BJ (cell line): ENCODE data around the gene CHAMP1. TPM values are rescaled to one million over a fixed set of nuclear protein-coding genes. Genes with fewer than 3 reads are reported as not detected.

Experiments
- CTCF ChIA-PET: fragments of 350-600 bp; formaldehyde crosslinking; extraction: SDS; loops from one replicate; lab custom pipeline; 2021; ENCODE audit warnings: antibody characterized with exemption, inconsistent platforms; lab: Yijun Ruan, JAX
- POLR2A ChIA-PET: fragments of 300-600 bp; sonication (Branson Sonifier 250); formaldehyde crosslinking; extraction: SDS; loops from one replicate; lab custom pipeline; 2021; ENCODE audit warnings: antibody characterized with exemption; lab: Charles Lee
- DNase-seq: peaks from one replicate; pipeline ENCODE4 v3.0.0-alpha.2; 2011; ENCODE audit warnings: low read depth
- H3K27me3 ChIP-seq: 2 replicates; pipeline ENCODE4 v1.6.0; 2011; ENCODE audit warnings: low read length; ENCODE audit not compliant: control insufficient read depth, insufficient read depth
- H3K36me3 ChIP-seq: 2 replicates; pipeline ENCODE4 v1.5.1; 2011; ENCODE audit warnings: low read length; ENCODE audit not compliant: control insufficient read depth, insufficient read depth
- H3K4me3 ChIP-seq: 2 replicates; pipeline ENCODE4 v1.5.1; 2011; ENCODE audit warnings: low read depth, mild to moderate bottlenecking, control low read depth, low read length
- CTCF ChIP-seq: IDR thresholded peaks from 2 replicates; pipeline ENCODE4 v1.5.1; 2011; ENCODE audit warnings: low read depth, mild to moderate bottlenecking, control low read depth, inconsistent platforms, low read length, moderate library complexity; ENCODE audit not compliant: insufficient read depth
- polyA plus RNA-seq: library from polyadenylated mRNA; depleted of rRNA; stranded (reverse); fragments of >200 nt; gene quantifications from 2 replicates; pipeline ENCODE4 v1.2.3, GENCODE V29; 2011

Gene CHAMP1
- polyA plus RNA-seq, 1 experiment, result 24.8 TPM

- DNase-seq, result no peak
- TF ChIP-seq CTCF, result no peak
- Histone ChIP-seq H3K4me3 (no peak overlapping the region), H3K36me3 (peaks cover 27% of the 10 kb centered on the region), H3K27me3 (no peaks in the 10 kb centered on the region)
- ChIA-PET CTCF (no interaction called here), POLR2A (no interaction called here)
These were observed 45.0 kb upstream of the CHAMP1 start for GRCh38 chr13:114269281-114269770.

GRCh38 chr13:114272977-114273376 is 41.3 kb upstream of the CHAMP1 start:
- TF ChIP-seq CTCF, result no peak
- DNase-seq, result no peak
- H3K36me3 ChIP-seq, result peaks cover 22% of the 10 kb centered on the region
- no peak overlapping the region for H3K4me3 ChIP-seq
- H3K27me3 ChIP-seq, result no peaks in the 10 kb centered on the region
- POLR2A ChIA-PET, result no interaction called here
- CTCF ChIA-PET, result no interaction called here

GRCh38 chr13:114275304-114275703 is 39.0 kb upstream of the CHAMP1 start:
- CTCF ChIA-PET, result no interaction called here
- POLR2A ChIA-PET, result no interaction called here

GRCh38 chr13:114279146-114279545 is 35.2 kb upstream of the CHAMP1 start:
- no peak for DNase-seq
- peaks cover 4% of the 10 kb centered on the region for H3K36me3 ChIP-seq
- ChIA-PET POLR2A (no interaction called here), CTCF (no interaction called here)
- H3K27me3 ChIP-seq, result no peaks in the 10 kb centered on the region
- no peak overlapping the region for H3K4me3 ChIP-seq
- no peak for TF ChIP-seq CTCF

More at GRCh38 chr13:114275304-114275703, 39.0 kb upstream of the CHAMP1 start:
- no peaks in the 10 kb centered on the region for H3K27me3 ChIP-seq
- H3K36me3 ChIP-seq, result peaks cover 12% of the 10 kb centered on the region
- no peak for DNase-seq
- TF ChIP-seq CTCF, result no peak
- no peak overlapping the region for H3K4me3 ChIP-seq

GRCh38 chr13:114279758-114280355 is 34.4 kb upstream of the CHAMP1 start:
- H3K27me3 ChIP-seq, result no peaks in the 10 kb centered on the region
- no peak for DNase-seq
- ChIA-PET CTCF (no interaction called here), POLR2A (interaction anchor here (0.6 kb wide), 1 partner anchor 15 kb away, joined by 3 read pairs; no protein-coding TSS in a partner anchor)
- no peak for TF ChIP-seq CTCF
- H3K4me3 ChIP-seq, result no peak overlapping the region
- peaks cover 6% of the 10 kb centered on the region for H3K36me3 ChIP-seq
